GM23248 (cell line): Measurements from ENCODE around the gene RHEB. TPM values are rescaled to one million over a fixed set of nuclear protein-coding genes. Genes with fewer than 3 reads are reported as not detected.

Experiments used
- DNase-seq: peaks from one replicate; pipeline ENCODE4 v3.0.0-alpha.2; 2015
- H2AFZ ChIP-seq: fragments of 200-600 bp; sonication (generic); 2 replicates; pipeline ENCODE4 v1.6.1; 2016; ENCODE audit warnings: antibody characterized with exemption
- H3F3A ChIP-seq: fragments of 200-600 bp; sonication (generic); 2 replicates; pipeline ENCODE4 v1.6.1; 2016; ENCODE audit warnings: mild to moderate bottlenecking, antibody characterized with exemption, mixed run types; ENCODE audit not compliant: insufficient read depth
- H3K27ac ChIP-seq: fragments of 200-600 bp; sonication (generic); 2 replicates; pipeline ENCODE4 v1.5.1; 2016; ENCODE audit warnings: mild to moderate bottlenecking
- H3K27me3 ChIP-seq: fragments of 200-600 bp; sonication (generic); replicated peaks from 2 replicates; pipeline ENCODE4 v1.6.1; 2016; ENCODE audit warnings: mild to moderate bottlenecking; ENCODE audit not compliant: insufficient read depth
- H3K36me3 ChIP-seq: fragments of 200-600 bp; sonication (generic); 2 replicates; pipeline ENCODE4 v1.6.1; 2016; ENCODE audit warnings: low read depth, mild to moderate bottlenecking
- H3K4me1 ChIP-seq: fragments of 200-600 bp; sonication (generic); 2 replicates; pipeline ENCODE4 v1.6.1; 2016; ENCODE audit warnings: mild to moderate bottlenecking; ENCODE audit not compliant: insufficient read depth
- H3K4me2 ChIP-seq: fragments of 200-600 bp; sonication (generic); one replicate; pipeline ENCODE4 v1.6.1; 2016; ENCODE audit warnings: mild to moderate bottlenecking; ENCODE audit not compliant: unreplicated experiment
- H3K4me3 ChIP-seq: fragments of 200-600 bp; sonication (generic); 2 replicates; pipeline ENCODE4 v1.5.1; 2016; ENCODE audit warnings: mild to moderate bottlenecking
- H3K79me2 ChIP-seq: fragments of 200-600 bp; sonication (generic); 2 replicates; pipeline ENCODE4 v1.6.1; 2016; ENCODE audit warnings: mild to moderate bottlenecking; ENCODE audit not compliant: insufficient read depth
- H3K9ac ChIP-seq: fragments of 200-600 bp; sonication (generic); 2 replicates; pipeline ENCODE4 v1.6.1; 2016; ENCODE audit warnings: mild to moderate bottlenecking
- H3K9me2 ChIP-seq: fragments of 200-600 bp; sonication (generic); 2 replicates; pipeline ENCODE4 v1.6.1; 2016; ENCODE audit warnings: mixed run types, mild to moderate bottlenecking, moderate library complexity; ENCODE audit not compliant: insufficient read depth
- H3K9me3 ChIP-seq: fragments of 200-600 bp; sonication (generic); one replicate; pipeline ENCODE4 v1.6.1; 2017; ENCODE audit warnings: low read depth
- H4K20me1 ChIP-seq: fragments of 200-600 bp; sonication (generic); 2 replicates; pipeline ENCODE4 v1.6.0; 2016; ENCODE audit not compliant: insufficient read depth
- EZH2 ChIP-seq: fragments of 200-600 bp; sonication (generic); IDR thresholded peaks from 2 replicates; pipeline ENCODE4 v1.6.1; 2018; ENCODE audit warnings: antibody characterized with exemption, mild to moderate bottlenecking; ENCODE audit not compliant: insufficient read depth, poor library complexity, severe bottlenecking
- EZH2phosphoT487 ChIP-seq: fragments of 200-600 bp; sonication (generic); IDR thresholded peaks from 2 replicates; pipeline ENCODE4 v1.6.1; 2018; ENCODE audit warnings: antibody characterized with exemption, moderate library complexity, mild to moderate bottlenecking, low read depth; ENCODE audit not compliant: insufficient read depth
- WGBS, 2 experiments: methylation state at CpG; one replicate each; pipeline ENCODE4 v1.1.6; 2015 to 2017; ENCODE audit warnings: low lambda C conversion rate in 2 of 2, low coverage in 1 of 2; ENCODE audit errors: missing lambda C conversion rate in 2 of 2; 5-methylcytosine and 5-hydroxymethylcytosine counted together
- in situ Hi-C: fragments of 300-500 bp; cut with MboI; formaldehyde crosslinking; loops from 2 replicates; pipeline ENCODE4 v1.15.0; 2020
- polyA plus RNA-seq: library from polyadenylated mRNA; unstranded; fragments of >200 nt; fragmentation: Nextera tagmentation; extraction: Ambion mirVana; gene quantifications from 2 replicates; pipeline ENCODE4 v1.2.1, GENCODE V29; 2016
- total RNA-seq: library from RNA; depleted of rRNA; stranded (reverse); fragments of >200 nt; shearing (Covaris generic); gene quantifications from 2 replicates; pipeline ENCODE4 v1.2.3, GENCODE V29; 2014

The RHEB gene
- total and polyA plus RNA-seq, 2 experiments from 2014 or later = 86.4 to 235 TPM

- no peaks in the 10 kb centered on the region for H4K20me1 ChIP-seq
- no peaks in the 10 kb centered on the region for H3K9me3 ChIP-seq
- H3K9ac ChIP-seq = no peak overlapping the region
- peaks cover 36% of the 10 kb centered on the region for H3K27me3 ChIP-seq
- H3K4me2 ChIP-seq = no peak overlapping the region
- in situ Hi-C loops = no loop called here
- no peak overlapping the region for H2AFZ ChIP-seq
- DNase-seq = no peak
- no peak for TF ChIP-seq EZH2
- TF ChIP-seq EZH2phosphoT487 = no peak
- H3K9me2 ChIP-seq = no peaks in the 10 kb centered on the region
- 95% methylated on average over 7 of the region's 7 CpGs for WGBS, 2 experiments
- no peaks in the 10 kb centered on the region for H3K36me3 ChIP-seq
- H3F3A ChIP-seq = no peaks in the 10 kb centered on the region
- no peak overlapping the region for H3K4me3 ChIP-seq
- H3K27ac ChIP-seq = no peak overlapping the region
- no peaks in the 10 kb centered on the region for H3K4me1 ChIP-seq
- H3K79me2 ChIP-seq = no peaks in the 10 kb centered on the region
Measured at GRCh38 chr7:151549083-151549482, 29.4 kb upstream of the RHEB start.

DNA sequence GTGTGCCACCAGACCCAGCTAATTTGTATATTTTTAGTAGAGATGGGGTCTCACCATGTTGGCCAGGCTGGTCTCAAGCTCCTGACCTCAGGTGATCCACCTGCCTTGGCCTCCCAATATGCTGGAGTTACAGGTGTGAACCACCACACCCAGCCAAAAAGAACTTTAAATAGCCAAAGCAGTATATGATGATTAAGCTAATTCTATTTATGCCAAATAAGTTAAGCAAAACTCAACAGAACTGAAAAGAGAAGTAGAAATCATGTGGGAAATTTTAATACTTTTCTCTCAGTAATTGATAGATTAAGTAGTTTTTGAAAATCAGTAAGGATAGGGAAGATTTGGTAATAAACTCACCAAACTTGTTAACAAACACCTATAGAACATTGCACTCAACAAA is 24.5 kb upstream of the RHEB start:
- H3K4me3 ChIP-seq = no peak overlapping the region
- H3K9me3 ChIP-seq = no peaks in the 10 kb centered on the region
- DNase-seq = no peak
- no peaks in the 10 kb centered on the region for H3K79me2 ChIP-seq
- no peaks in the 10 kb centered on the region for H4K20me1 ChIP-seq
- H3K9me2 ChIP-seq = no peaks in the 10 kb centered on the region
- H3K4me2 ChIP-seq = no peak overlapping the region
- no peak overlapping the region for H3K9ac ChIP-seq
- H3K4me1 ChIP-seq = no peaks in the 10 kb centered on the region
- no peaks in the 10 kb centered on the region for H3F3A ChIP-seq
- in situ Hi-C loops = no loop called here
- no peak overlapping the region for H3K27ac ChIP-seq
- peaks cover 46% of the 10 kb centered on the region for H3K27me3 ChIP-seq
- TF ChIP-seq EZH2 (no peak), EZH2phosphoT487 (no peak)
- H3K36me3 ChIP-seq = no peaks in the 10 kb centered on the region
- H2AFZ ChIP-seq = no peak overlapping the region

DNA sequence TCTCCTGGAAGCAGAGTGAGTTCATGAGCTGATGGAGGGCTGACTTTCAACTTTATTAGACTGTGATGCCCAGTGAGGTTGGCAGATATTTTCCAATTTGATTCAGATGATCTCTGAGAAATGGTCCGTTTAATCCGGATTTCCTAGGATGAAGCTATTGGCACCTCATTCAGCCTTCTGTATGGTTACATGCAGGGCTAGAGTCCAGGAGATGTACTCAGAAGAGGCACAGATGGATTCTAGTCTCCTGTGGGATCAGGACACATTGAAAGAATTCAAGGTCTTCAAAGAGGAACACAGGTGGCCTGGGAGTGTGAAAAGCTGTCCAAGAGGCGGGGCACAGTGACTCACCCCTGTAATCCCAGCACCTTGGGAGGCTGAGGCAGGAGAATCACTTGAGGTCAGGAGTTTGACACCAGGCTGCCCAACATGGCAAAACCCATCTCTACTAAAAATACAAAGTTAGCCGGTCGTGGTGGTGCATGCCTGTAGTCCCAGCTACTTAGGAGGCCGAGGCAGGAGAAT is 23.0 kb upstream of the RHEB start:
- no peaks in the 10 kb centered on the region for H3K9me3 ChIP-seq
- no peaks in the 10 kb centered on the region for H3K79me2 ChIP-seq
- H3K9me2 ChIP-seq = no peaks in the 10 kb centered on the region
- H3K4me2 ChIP-seq = no peak overlapping the region
- H3F3A ChIP-seq = no peaks in the 10 kb centered on the region
- no peaks in the 10 kb centered on the region for H3K4me1 ChIP-seq
- H4K20me1 ChIP-seq = no peaks in the 10 kb centered on the region
- no peak overlapping the region for H2AFZ ChIP-seq
- no peak overlapping the region for H3K9ac ChIP-seq
- no peak overlapping the region for H3K4me3 ChIP-seq
- H3K36me3 ChIP-seq = no peaks in the 10 kb centered on the region
- TF ChIP-seq EZH2 (no peak), EZH2phosphoT487 (no peak)
- no peak overlapping the region for H3K27ac ChIP-seq
- in situ Hi-C loops = no loop called here
- no peak for DNase-seq
- peaks cover 42% of the 10 kb centered on the region for H3K27me3 ChIP-seq
- 80 to 84% methylated on average over 6 of the region's 6 CpGs for WGBS, 2 experiments

DNA sequence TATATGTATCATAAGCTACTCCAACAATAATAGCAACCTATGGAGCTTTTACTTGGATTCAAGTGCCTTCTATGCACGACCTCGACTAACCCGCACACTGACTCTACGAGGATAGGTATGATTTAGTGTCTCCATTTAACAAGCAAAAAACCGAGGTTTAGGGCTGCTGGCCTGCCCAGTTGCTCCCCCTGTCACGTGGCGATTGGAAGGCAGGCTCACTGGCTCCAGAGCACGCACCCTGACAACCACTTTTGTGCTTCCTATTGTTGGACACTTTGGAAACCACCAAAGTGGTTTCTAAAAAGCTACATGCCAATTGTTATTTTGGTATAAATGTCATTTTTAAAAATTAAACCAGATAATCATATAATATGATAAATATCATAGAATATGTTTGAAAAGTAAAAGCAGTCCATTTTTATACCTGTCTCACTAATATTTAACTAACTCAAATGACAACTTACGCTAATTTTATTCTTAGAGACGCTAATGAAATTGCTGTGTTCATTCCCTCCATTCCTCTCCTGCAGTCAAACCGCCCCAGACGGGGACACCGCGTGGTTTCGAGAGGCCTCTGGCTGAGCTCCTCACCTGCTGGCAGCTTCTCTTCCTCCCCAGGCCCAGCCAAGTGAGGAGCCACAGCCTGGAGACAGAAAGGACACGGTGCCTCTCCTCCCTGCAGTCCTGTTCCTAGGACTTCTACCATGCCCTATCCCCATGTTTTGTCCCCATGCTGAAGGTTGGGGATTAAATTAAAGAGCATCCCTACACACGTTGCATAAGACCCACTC is 22.2 kb upstream of the RHEB start:
- no peak overlapping the region for H2AFZ ChIP-seq
- H3K9me3 ChIP-seq = no peaks in the 10 kb centered on the region
- H3K27ac ChIP-seq = no peak overlapping the region
- no peaks in the 10 kb centered on the region for H3F3A ChIP-seq
- H3K36me3 ChIP-seq = no peaks in the 10 kb centered on the region
- H3K27me3 ChIP-seq = peaks cover 35% of the 10 kb centered on the region
- no peak for DNase-seq
- H3K9ac ChIP-seq = no peak overlapping the region
- H3K9me2 ChIP-seq = no peaks in the 10 kb centered on the region
- in situ Hi-C loops = no loop called here
- H3K4me1 ChIP-seq = no peaks in the 10 kb centered on the region
- H3K4me3 ChIP-seq = no peak overlapping the region
- 78 to 79% methylated on average over 17 of the region's 17 CpGs for whole genome bisulfite sequencing, 2 experiments
- H3K4me2 ChIP-seq = no peak overlapping the region
- TF ChIP-seq EZH2 (no peak), EZH2phosphoT487 (no peak)
- no peaks in the 10 kb centered on the region for H3K79me2 ChIP-seq
- no peaks in the 10 kb centered on the region for H4K20me1 ChIP-seq

DNA sequence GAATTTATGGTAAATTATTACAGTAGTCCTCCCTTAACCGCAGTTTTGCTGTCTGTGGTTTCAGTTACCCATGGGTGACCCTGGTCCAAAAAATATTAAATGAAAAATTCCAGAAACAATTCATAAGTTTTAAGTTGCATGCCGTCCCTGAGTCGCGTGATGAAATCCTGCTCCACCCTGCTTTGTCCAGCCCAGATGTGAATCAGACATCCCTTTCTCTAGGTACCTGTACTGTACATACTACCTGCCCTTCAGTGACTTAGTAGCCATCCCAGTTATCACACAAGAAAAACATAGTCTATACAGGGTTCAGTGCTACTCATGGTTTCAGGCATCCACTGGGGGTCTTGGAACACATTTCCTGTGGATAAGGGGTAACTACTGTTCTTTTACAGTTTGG is 20.5 kb upstream of the RHEB start:
- DNase-seq = no peak
- Histone ChIP-seq H3K27me3 (peaks cover 23% of the 10 kb centered on the region; the same call in 1 of the 2 replicates), H2AFZ (no peak overlapping the region), H3K4me1 (no peaks in the 10 kb centered on the region), H3K36me3 (no peaks in the 10 kb centered on the region), H3F3A (no peaks in the 10 kb centered on the region), H3K9me3 (no peaks in the 10 kb centered on the region), H4K20me1 (no peaks in the 10 kb centered on the region), H3K4me3 (no peak overlapping the region), H3K9ac (no peak overlapping the region), H3K4me2 (no peak overlapping the region), H3K27ac (no peak overlapping the region), H3K9me2 (no peaks in the 10 kb centered on the region), H3K79me2 (no peaks in the 10 kb centered on the region)
- WGBS, 2 experiments = 68 to 80% methylated on average over 4 of the region's 4 CpGs
- no peak for TF ChIP-seq EZH2
- TF ChIP-seq EZH2phosphoT487 = no peak
- in situ Hi-C loops = no loop called here
